Melanocyte of skin (primary cell): Measurements from ENCODE around the gene P2RX4. TPM values are rescaled to one million over a fixed set of nuclear protein-coding genes. Genes with fewer than 3 reads are reported as not detected.

ENCODE experiments used
- total RNA-seq, 2 donors: library from RNA; depleted of rRNA; stranded (reverse); fragments of >200 nt; gene quantifications; 2 replicates each; pipeline ENCODE4 v1.2.3, GENCODE V29; 2012

P2RX4 gene, protein sequence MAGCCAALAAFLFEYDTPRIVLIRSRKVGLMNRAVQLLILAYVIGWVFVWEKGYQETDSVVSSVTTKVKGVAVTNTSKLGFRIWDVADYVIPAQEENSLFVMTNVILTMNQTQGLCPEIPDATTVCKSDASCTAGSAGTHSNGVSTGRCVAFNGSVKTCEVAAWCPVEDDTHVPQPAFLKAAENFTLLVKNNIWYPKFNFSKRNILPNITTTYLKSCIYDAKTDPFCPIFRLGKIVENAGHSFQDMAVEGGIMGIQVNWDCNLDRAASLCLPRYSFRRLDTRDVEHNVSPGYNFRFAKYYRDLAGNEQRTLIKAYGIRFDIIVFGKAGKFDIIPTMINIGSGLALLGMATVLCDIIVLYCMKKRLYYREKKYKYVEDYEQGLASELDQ
- total RNA-seq = 10 to 100 TPM; 28.0 to 35.4 TPM

DNA sequence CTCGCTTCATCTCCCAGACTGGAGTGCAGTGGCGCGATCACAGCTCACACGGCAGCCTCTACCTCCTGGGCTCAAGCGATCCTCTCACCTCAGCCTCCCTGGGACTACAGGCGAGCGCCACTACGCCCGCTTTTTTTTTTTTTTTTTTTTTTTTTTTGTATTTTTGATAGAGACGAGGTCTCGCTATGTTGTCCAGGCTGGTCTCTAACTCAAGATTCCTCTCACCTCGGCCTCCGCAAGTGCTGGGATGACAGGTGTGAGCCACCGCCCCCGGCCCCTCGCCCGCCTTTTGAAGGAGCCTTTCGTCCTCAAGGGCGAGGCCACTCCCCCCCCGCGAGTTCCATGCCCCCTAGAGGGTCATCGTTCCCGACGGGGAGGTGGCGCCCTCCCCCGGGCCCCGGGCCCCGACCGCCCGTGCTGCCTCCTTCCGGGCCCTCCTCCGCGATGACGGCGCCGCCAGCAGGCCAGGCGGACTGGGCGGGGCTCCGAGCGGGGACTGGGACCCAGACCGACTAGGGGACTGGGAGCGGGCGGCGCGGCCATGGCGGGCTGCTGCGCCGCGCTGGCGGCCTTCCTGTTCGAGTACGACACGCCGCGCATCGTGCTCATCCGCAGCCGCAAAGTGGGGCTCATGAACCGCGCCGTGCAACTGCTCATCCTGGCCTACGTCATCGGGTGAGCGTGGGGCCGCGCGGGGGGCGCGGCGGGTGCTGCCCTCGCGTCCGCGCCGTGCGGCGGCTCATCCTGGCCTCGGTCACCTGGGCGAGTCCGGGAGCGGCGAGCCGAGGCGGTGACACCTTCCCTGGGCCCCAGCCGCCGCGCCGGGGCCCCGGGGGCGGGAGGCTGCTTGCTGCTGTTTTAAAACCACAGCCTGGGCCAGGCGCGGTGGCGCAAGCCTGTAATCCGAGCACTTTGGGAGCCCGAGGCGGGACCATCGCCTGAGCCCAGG lies at the start of gene P2RX4:
TSS of gene P2RX4 (plus strand) at position 506 of the 949 bp plus-strand sequence. CDS start at position 542, 36 bp downstream.

Other genes starting within 250 kb of the P2RX4 start
- gene HNF1A, start 231.6 kb upstream of the P2RX4 start, total RNA-seq = not detected
- 10 to 100 TPM; 16.2 to 22.0 TPM for gene C12orf43, start 193.6 kb upstream of the P2RX4 start, total RNA-seq
- gene OASL, start 170.9 kb upstream of the P2RX4 start, total RNA-seq = 10 to 100 TPM; 70.9 to 78.1 TPM
- gene P2RX7, start 77.3 kb upstream of the P2RX4 start, total RNA-seq = 10 to 100 TPM; 17.0 to 38.5 TPM
- 10 to 100 TPM; 13.1 to 14.7 TPM for gene CAMKK2, start 86.6 kb downstream of the P2RX4 start, total RNA-seq
- gene ANAPC5, start 142.3 kb downstream of the P2RX4 start, total RNA-seq = 100 to 1,000 TPM; 164 to 180 TPM
- gene RNF34, start 190.0 kb downstream of the P2RX4 start, total RNA-seq = 10 to 100 TPM; 38.5 to 63.6 TPM